Fibroblast of lung (primary cell): ENCODE data around the gene VPS37C.

Experiments
- EZH2 ChIP-seq: IDR thresholded peaks from 2 replicates; pipeline ENCODE4 v1.5.1; 2012; ENCODE audit warnings: low read length, control low read depth, mild to moderate bottlenecking; ENCODE audit errors: missing control alignments
- TF ChIP-seq, protein P1 (sequence below), 2 donors: IDR thresholded peaks in 1 of 2; conservative IDR thresholded peaks in 1 of 2; 1 replicate in 1 of 2; 2 replicates in 1 of 2; pipeline ENCODE4 v1.5.1; 2011 to 2012; ENCODE audit warnings: low read length in 2 of 2, control low read depth in 1 of 2, inconsistent platforms in 1 of 2, low read depth in 1 of 2, mild to moderate bottlenecking in 1 of 2

DNA sequence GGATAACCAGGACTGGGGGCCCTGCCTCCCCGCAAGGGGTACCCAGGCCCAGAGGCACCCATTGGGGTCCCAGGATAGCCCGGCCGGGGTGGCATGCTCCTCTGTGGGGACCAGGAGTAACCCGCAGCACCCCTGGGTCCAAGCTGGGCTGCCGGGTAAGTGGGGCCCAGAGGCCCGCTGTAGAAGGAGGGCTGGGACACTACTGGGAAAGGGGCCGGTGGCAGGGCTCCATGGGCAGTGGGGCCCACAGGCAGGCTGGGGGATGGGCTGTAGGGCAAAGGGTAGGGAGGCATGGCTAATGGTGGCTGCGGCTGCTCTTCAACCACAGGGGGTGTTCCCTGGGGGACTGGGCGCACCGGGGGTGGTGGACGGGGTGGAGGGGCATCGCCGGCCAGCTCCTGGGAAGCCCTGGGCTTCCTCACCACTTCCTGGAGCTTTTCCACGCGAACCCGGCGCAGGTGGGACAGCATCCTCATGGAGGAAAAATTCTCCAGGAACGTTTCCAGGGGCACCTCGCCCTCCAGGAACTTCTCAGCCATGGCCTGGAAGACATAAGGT, 29.1 kb downstream of the VPS37C start:
- TF ChIP-seq, protein P1, sequence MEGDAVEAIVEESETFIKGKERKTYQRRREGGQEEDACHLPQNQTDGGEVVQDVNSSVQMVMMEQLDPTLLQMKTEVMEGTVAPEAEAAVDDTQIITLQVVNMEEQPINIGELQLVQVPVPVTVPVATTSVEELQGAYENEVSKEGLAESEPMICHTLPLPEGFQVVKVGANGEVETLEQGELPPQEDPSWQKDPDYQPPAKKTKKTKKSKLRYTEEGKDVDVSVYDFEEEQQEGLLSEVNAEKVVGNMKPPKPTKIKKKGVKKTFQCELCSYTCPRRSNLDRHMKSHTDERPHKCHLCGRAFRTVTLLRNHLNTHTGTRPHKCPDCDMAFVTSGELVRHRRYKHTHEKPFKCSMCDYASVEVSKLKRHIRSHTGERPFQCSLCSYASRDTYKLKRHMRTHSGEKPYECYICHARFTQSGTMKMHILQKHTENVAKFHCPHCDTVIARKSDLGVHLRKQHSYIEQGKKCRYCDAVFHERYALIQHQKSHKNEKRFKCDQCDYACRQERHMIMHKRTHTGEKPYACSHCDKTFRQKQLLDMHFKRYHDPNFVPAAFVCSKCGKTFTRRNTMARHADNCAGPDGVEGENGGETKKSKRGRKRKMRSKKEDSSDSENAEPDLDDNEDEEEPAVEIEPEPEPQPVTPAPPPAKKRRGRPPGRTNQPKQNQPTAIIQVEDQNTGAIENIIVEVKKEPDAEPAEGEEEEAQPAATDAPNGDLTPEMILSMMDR (conservative IDR thresholded peaks at IDR 0.05 in 1 of 2, IDR thresholded peaks at IDR 0.05 in 1 of 2; ENCODE audit: low read depth in 1 of 2, low read length in 2 of 2), result no peak
- TF ChIP-seq EZH2, result no peak
